Dermis microvascular lymphatic vessel endothelial cell (primary cell): ENCODE data around the gene CFAP99. TPM values are rescaled to one million over a fixed set of nuclear protein-coding genes. Genes with fewer than 3 reads are reported as not detected.
A peak's percentile ranks its signal among the peaks of the same experiment; 100 is the strongest.

Experiments used
- DNase-seq, 2 donors: peaks; one replicate each; pipeline versions ENCODE4 v3.0.0 to v3.0.0-alpha.2; 2010; ENCODE audit warnings: low read depth in 2 of 2
- total RNA-seq: library from RNA; depleted of rRNA; stranded (reverse); fragments of >200 nt; gene quantifications from 2 replicates; pipeline ENCODE4 v1.2.1, GENCODE V29; 2014

CFAP99 gene
- total RNA-seq, 1 donor from 2014 or later, result not detected

GRCh38 chr4:2468456-2469191, 49.9 kb downstream of the CFAP99 start, which contains the start of gene RNF4:
RNF4 (plus strand) TSS chr4:2469106; CDS start chr4:2490494, 21,388 bp downstream.
- peak; percentile 87 to 97 for DNase-seq

GRCh38 chr4:2469192-2469984, 50.6 kb downstream of the CFAP99 start:
- DNase-seq, result peak in 1 of 2 donors; percentile 50

- no peak for DNase-seq
Measured at GRCh38 chr4:2470791-2471190, 52.0 kb downstream of the CFAP99 start.

GRCh38 chr4:2472187-2472586, 53.4 kb downstream of the CFAP99 start:
- DNase-seq, result no peak

- no peak for DNase-seq
Measured at GRCh38 chr4:2478229-2478628, 59.5 kb downstream of the CFAP99 start.

- DNase-seq, result no peak
Measured at GRCh38 chr4:2480649-2481048, 61.9 kb downstream of the CFAP99 start.

- no peak for DNase-seq
Measured at GRCh38 chr4:2482192-2482591, 63.4 kb downstream of the CFAP99 start.

GRCh38 chr4:2482693-2483092, 63.9 kb downstream of the CFAP99 start:
- DNase-seq, result peak in 1 of 2 donors; percentile 62

- no peak for DNase-seq
Measured at GRCh38 chr4:2483237-2483636, 64.5 kb downstream of the CFAP99 start.

- DNase-seq, result no peak
Measured at GRCh38 chr4:2484185-2484584, 65.4 kb downstream of the CFAP99 start.

- peak in 1 of 2 donors; percentile 56 for DNase-seq
Measured at GRCh38 chr4:2484993-2485392, 66.2 kb downstream of the CFAP99 start.

- DNase-seq, result no peak
Measured at GRCh38 chr4:2485956-2486355, 67.2 kb downstream of the CFAP99 start.

- no peak for DNase-seq
Measured at GRCh38 chr4:2486981-2487380, 68.2 kb downstream of the CFAP99 start.

GRCh38 chr4:2487632-2488031, 68.9 kb downstream of the CFAP99 start:
- no peak for DNase-seq

GRCh38 chr4:2489081-2489805, 70.5 kb downstream of the CFAP99 start:
- no peak for DNase-seq

GRCh38 chr4:2489841-2490552, 71.2 kb downstream of the CFAP99 start:
- peak in 1 of 2 donors; percentile 29 for DNase-seq

GRCh38 chr4:2492970-2493369, 74.2 kb downstream of the CFAP99 start:
- no peak for DNase-seq

GRCh38 chr4:2494992-2495391, 76.2 kb downstream of the CFAP99 start:
- DNase-seq, result no peak

- no peak for DNase-seq
Measured at GRCh38 chr4:2497324-2497723, 78.6 kb downstream of the CFAP99 start.

- DNase-seq, result no peak
Measured at GRCh38 chr4:2497931-2498330, 79.2 kb downstream of the CFAP99 start.

- no peak for DNase-seq
Measured at GRCh38 chr4:2500547-2500946, 81.8 kb downstream of the CFAP99 start.
